Islet of Langerhans (tissue), 1 donor: ENCODE results near the gene BUB1.
"Not testable (repeated sequence)": the region's sequence is repeated elsewhere in the genome, so short reads cannot be mapped to it uniquely, and the experiment has no call there.

Experiments used
- FAIRE-seq: peaks from one replicate; lab custom pipeline; 2011; peaks lifted over from hg19 to GRCh38; lab: Jason Lieb, UNC

BUB1 gene

DNA sequence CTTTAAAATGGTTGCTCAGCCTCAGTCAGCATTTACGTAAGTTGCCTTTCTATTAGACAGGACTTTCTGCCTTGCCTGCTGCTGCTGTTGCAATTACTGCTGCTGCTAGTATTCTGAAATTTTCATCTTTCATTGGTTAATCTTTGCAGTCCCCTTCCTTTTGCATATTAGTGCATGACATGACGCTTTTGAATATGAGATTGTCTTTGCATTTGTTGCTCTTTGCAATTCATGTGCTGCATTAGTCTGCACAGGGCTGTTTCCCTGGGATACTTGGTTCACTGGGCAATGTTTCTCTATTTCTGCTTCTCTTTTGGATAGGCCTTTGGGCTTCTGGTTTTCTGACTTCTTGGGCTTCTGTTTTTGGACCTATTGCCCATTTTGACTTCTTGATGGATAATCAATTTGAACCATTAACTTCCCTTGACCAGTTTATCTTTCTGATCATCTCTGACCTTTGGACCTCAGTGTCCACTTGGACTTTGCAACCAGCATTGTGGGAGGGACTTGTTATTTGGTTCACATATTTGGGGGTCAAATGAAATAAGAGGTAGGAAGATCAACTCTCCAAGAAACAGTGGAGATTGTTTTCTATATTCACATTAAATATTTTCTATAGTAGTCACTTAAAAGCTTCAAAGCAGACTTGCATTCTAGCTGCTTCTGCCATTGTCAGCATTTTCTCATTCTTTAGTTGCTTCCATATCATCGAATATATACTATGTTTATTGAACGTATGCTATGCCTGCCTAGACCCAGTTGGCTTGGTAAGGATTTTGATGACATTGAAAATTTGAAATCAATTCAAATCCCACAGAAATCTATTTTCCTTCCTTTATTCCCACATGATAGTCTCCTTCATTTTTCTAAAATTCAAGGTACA is 12.5 kb upstream of the BUB1 start:
- FAIRE-seq = no peak

DNA sequence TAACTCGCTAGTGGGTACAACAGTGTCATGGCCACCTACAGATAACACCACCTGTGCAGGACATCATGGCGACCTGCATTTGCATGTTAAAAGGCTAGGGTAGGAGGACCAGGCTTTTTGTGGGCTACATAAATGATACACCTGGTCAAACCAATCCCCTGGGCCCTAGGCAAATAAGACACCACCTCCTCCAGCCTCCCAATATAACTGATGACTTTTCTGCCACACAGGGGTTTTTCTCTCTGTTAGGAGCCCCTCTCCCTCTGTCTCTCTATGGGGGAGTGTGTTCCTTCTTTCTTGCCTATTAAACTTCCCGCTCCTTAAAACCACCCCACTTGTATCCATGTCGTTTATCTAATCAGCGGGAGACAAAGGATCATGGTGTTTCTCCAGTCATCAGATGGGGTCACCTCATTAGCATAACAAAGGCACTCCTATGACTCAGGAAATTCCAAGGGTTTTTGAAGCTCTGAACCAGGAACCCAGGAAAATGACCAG is 10.8 kb upstream of the BUB1 start:
- FAIRE-seq = no peak

DNA sequence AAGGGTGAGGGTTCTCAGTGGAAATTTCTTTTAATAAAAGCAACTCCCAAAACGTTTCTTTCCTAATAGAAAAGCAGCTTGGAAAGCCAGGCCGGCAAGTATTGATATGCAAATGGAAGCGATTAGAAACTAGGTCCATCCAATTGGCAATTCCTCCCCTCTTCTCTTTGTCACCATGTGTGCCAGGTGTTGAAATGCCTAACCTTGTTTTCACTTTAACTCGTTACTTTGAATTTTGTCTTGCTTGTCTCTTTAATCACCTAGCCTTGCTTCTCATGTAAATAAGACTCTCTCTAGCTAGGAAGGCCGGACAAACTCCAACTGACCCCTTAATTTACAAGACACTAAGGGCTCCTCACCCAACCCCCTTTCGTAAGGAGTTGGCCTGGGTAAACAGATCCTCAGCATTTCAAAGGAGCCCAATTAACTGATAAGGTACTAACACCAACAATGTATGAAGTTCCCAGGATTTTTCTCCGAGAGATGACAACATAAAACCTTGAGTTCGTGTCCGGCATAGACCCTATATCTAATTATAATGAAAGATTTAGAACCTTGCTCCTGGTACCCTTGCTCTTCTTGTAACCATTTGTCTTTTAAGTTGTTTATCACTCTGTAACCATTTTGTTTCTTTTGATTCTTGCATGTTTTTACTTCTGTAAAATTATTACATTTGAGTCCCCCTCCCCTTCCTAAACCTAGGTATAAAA is 10.1 kb upstream of the BUB1 start:
- not testable (repeated sequence) for FAIRE-seq

DNA sequence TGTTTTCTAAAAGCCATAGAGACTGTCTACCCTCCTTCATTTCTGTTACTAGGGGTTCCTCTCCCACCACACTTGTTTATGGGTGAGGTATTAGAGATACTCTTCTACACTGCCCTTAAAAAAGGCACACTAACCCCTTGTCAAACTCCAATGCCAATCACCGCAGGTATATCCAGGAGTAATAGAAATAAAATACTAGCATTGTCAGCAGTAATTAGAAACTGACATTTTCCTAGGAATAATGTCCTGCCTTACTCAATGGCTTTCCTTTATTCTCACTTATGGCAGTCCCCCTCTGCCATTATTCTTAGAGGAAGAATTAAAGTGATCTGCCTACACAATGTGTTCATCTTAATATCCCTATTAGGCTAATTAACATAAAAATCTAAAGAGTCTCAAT is 5.0 kb upstream of the BUB1 start:
- FAIRE-seq = no peak

DNA sequence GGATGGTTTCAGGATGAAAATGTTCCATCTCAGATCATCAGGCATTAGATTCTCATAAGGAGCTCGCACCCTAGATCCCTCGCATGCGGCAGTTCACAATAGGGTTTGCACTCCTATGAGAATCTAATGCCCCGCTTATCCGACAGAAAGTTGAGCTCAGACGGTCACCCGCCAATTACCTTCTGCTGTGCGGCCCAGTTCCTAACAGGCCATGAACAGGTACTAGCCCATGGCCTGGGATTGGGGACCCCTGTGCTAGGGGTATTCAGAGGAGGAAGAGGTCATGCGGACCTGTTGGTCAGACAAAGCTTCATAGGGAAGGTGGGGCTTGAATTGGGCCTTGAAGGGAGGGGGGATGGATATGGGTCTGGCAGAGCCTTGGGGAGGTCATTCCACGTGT is 4.4 kb upstream of the BUB1 start:
- FAIRE-seq = no peak

DNA sequence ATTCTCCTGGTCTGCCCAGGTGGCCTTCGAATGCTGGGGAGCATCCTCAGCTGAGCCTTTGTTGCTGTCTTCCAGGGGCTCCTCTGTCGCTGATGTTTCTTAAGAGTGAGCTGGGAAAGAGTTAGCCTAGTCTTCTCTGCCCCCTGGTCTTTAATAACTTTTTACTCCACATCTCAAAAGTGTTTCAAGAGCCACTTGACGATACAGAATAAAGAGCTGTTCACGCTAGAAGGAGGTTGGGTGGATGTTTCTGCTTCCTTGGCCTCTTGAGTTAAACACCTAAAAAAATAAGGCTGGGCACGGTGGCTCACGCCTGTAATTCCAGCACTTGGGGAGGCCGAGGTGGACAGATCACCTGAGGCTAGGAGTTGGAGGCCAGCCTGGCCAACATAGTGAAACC is 2.8 kb upstream of the BUB1 start:
- FAIRE-seq = no peak

DNA sequence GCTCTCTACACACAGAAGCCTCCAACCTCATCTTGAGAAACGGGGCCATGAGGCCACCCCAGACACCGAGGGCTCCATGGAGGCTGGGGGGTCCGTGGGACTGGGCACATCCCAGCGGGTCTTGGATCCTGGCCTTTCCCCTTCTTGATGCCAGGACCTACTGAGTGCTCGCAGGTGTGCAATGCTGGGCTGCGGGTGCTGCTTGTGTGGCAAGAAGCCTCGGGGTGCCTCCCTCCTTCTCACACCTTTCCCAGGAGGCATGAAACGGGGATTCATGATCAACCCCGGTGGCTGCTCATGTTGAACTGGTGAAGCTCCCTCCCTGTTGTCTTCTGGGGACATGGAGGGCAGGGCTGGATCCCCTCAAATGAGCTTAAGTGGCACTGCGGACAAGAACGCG is 2.0 kb upstream of the BUB1 start:
- no peak for FAIRE-seq

DNA sequence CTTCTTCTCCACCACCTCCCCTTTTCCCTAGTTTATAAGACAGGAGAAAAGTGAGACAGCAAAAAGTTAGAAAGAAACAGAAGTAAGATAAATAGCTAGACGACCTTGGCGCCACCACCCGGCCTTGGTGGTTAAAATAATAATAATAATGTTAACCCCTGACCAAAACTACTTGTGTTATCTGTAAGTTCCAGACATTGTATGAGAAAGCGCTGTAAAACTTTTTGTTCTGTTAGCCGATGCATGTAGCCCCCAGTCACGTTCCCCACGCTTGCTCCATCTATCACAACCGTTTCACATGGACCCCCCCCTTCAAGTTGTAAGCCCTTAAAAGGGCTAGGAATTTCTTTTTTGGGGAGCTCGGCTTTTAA is 1.5 kb upstream of the BUB1 start:
- no peak for FAIRE-seq

DNA sequence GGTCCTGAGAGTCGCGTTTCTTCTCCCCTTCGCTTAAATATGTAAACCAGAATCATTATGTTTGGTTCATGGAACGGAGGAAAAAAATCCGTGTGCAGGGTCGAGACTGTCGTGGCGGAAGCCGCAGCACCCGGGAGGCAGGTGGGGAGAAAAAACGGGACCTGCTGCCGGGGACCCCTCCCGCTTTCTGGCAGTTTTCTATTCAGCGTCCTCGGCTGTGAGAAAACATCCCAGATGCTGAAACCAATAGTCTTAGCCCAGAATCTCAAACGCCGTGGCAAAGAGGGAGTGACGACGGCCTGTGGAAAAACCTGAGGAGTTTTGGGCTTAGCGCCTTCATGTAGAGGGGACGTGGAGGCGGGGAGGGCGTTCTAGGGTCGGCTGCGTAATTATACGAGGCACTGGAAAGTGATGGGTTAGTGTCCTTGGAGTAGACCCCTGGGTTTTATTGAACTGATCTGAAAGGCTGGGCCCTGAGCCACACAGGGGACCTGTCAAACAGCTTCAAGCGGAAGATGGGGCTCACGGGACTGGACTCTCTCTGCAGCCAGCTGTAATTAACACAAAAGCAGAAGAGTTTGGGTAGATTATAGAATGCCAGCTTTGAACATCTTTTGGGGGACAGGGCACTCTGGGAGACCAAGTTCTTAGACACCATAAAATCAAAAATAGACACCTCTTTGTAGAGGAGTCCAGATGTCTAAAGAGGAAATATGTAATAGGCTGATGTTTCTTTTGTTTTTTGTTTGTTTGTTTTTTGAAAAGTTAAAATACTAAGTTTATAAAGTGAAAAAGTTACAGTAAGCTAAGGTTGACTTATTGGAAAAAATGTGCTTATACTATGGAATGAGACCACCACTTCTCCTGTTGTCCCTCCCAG is 834 bp upstream of the BUB1 start:
- FAIRE-seq = no peak

DNA sequence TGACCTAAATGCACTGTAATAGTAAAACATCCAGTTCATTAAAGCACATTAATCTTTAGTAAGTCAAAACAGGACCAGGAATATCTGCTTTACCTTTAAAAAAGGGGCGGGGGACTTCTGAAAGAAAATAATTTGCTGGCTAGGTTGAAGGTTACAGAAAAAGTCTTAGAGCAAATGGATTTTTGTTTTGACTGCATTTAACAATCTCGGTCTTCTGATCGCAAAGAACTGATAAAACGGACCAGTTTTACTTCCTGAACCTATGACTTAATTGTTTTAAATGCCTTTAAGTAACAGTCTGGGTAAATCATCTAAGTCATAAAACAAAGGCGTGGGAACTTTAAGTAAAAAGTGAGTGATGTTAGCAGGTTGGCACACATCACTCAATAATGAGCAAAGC is 783 bp downstream of the BUB1 start:
- FAIRE-seq = no peak

DNA sequence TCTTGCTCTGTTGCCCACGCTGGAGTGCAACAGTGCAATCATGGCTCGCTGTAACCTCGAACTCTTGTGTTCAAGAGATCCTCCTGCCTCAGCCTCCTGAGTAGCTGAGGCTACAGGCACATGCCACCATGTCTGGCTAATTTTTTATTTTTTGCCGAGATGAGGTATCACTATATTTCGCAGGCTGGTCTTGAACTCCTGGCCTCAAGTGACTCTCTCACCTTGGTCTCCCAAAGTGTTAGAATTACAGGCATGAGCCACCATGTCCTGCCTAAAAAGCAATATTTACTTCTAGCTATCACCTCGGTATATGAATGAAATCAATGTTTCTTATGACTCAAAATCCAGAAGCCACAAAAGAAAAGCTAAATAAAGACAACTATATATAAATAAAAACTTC is 2.2 kb downstream of the BUB1 start:
- FAIRE-seq = no peak

DNA sequence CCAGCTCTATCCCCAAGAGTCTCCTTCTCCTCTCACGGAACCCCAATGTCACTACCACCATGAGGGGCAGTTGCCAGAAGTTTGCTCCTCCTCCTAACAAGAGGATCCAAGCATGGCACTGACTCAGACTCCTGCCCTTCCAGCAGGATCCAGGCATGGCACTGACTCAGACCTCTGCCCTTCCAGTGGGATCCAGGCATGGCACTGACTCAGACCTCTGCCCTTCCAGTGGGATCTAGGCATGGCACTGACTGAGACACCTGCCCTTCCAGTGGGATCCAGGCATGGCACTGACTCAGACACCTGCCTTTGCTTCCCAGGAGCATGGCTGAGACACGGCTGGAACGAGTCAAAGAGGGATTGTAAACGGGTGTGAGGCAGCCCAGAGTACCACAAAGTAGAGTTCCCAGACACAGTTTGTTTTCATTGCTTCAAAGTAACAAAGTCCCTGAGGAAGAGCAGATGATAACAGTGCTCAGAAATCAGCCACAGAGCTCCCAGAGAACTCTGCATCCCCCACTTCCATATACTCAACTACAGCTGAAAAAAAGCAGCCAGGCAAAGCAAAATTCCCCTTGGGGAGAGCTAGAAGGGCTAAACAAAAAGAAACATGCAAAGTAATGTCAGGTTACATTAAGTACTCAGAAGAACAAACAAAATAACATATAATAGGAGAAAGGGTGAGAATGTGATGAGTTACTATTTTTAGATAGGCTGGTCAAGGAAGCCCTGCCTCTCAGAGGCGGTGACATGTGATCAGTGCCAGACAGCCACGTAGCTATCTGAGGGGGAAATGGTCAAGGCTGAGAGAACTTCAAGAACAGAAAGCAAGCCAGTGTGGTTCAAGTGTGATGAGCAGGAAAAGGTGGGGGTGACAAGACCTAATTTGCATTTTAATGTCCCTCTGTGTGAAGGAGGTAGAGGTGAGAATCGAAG is 3.0 kb downstream of the BUB1 start:
- no peak for FAIRE-seq

DNA sequence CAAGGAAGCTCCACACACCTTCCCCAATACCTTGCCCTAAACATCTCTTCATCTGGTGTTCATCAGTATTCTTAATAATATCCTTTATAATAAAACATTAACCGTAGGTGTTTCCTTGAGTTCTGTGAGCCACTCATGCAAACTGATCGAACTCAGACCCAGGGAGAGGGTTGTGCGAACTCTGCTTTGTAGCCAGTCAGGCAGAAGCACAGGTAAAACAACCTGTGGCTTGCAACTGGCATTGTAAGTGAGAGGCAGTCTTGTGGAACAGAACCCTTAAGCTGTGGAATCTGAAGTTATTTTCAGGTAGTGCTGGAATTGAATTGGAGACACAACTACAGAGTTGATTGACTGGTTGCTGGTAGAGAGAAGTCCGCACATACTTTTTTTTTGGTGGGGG is 4.7 kb downstream of the BUB1 start:
- FAIRE-seq = no peak

DNA sequence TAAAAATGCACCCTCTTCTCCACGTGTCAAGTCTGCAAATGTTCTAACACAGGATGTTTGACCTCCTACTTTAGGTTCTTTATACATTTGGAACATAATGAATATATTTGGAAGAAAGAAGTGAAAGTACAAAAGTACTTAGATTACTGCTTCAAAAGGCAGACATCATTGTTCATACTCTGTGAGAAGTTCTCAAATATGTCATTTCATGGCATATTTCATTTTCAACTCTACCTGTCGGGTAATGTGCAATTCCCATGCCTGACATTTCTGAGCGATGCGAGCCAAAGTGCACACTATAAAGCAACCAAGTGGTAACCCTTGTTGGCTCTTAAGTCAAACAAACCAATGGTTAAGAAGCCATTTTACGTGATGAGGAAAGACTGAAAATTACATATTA is 7.0 kb downstream of the BUB1 start:
- no peak for FAIRE-seq

DNA sequence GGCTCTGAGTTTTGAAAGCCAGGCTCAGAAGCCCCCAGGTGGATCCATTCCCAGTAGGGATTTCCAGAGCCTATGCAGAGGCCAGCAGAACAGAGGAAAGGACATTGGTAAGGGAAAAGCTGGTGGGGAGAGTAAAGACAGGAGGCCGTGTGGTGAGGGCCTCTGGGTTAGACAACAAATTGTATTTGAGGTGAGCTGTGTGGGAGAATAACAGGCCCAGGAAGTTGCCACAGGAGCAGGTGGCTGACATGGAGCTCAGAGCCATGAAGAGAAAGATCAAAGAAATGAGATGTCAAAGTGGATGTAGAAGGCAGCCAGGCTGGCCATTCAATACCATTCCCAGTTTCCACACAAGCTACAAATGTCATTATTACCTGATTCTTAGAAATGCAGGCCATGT is 8.8 kb downstream of the BUB1 start:
- FAIRE-seq = no peak

DNA sequence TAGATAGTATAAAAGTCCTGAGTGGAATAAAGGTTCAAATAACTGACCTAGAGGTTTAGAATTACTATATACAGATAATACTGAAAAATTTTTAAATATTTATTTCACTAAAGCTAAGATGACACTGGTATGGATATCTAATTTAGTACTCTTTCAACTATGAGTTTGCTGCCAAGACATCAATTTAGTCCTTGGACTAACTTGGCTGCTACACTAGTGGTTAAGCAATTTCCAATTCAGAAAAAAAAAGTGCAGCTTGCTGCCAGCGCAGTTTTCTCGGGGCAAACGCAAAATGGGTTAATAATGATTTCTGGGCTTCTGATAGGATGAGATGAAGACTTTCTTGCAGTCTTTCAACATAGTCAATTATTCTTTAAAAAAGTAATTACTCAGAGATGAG is 10.8 kb downstream of the BUB1 start:
- FAIRE-seq = no peak

DNA sequence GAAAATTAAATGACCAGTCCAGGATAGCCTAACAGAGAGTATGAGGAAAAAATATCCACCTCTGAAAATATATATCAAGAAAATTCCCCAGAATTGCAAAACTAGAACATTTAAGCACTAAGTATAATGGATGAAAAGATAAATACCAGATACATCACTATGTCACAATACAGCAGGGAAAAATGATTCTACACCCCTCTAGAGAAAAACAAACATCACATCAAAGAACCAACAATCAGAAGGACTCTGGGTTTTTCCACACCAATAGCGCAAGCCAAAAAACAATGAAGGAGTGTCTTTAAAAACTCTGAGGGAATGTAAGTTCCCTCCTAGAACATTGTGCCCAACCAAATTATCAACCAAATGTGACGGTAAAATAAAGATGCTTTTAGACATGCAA is 13.7 kb downstream of the BUB1 start:
- no peak for FAIRE-seq

DNA sequence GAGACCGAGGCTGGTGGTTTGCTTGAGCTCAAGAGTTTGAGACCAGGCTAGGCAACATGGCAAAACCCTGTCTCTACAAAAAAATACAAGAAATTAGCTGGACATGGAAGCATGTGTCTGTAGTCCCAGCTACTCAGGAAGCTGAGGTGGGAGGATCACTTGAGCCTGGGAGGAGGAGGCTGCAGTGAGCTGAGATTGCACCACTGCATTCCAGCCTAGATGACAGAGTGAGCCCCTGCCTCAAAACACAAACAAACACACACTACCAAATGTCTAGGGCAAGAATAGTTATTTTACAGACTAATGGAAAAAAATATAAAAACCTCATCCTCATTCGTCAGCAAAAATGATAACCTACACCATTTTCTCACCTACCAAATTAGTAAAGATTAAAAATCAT is 15.3 kb downstream of the BUB1 start:
- no peak for FAIRE-seq

DNA sequence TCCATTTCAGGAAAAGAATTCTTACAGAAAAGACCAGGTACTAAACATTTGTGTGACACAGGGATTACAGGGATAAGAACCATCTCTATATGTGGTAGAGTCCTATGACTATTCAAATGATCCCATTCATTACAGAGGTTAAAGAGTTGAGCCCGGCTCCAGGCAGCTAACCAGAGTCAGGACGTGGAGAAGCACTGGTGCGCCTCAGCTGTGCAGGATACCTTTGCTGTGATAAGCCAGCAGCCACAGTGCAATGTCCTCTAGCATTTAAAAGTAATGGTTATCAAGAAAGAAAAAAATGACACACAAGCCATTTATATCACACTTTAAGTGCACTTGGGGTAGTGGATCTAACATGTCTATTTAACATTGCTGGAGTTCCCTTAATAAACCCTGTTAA is 17.3 kb downstream of the BUB1 start:
- FAIRE-seq = no peak

DNA sequence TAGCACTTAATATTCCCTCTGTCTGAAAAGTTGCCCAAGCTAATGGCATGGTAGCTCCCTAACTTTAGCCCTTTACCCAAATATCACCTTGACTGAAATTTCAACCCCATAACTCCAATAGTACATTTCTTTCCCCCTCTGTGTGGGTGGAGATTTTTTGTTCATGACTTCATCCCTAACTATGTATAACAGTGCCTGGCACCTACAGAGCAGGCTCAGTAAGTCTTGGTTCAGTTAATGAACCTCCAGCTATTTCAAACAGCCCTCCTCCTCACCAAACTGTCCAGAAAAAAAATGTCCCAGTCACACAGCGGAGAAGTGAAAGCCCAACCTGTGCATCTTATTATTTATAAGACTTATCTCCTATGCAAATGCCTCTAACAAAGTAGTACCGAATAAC is 18.6 kb downstream of the BUB1 start:
- FAIRE-seq = no peak

DNA sequence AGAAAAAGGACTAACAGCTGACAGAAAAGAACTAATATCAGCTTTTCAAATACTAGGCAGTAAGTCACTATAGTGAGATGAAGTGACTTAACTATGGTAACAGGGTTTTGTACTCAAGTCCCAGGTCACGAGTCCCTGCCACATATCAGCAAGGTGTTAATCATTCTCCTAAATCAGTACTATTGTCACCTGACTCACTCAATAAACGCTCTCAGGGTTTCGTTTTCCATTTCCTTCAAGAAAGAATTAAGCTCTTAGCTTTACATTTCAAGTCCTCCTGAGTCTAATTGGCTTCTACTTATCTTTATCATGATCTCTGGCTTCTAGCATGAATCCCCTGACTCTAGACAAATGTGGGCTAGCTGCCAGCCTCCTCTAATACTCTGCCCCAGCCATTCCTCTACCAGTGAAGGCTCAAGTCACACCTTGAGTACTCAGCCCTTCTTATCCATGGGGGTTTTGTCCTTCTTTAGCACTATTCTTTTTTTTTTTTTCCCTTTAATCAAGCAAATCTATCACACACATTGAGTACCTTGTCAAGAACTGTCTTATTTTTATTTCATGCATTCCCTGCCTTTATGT is 20.0 kb downstream of the BUB1 start:
- peak; percentile 99 for FAIRE-seq
